SK-N-SH (cell line): ENCODE data around the gene RAPGEF2. TPM values are rescaled to one million over a fixed set of nuclear protein-coding genes. Genes with fewer than 3 reads are reported as not detected.
"Not testable (repeated sequence)": the region's sequence is repeated elsewhere in the genome, so short reads cannot be mapped to it uniquely, and the experiment has no call there.

Experiments
- CTCF ChIA-PET: fragments of 300-600, 350-600 bp; formaldehyde crosslinking; extraction: SDS; loops from one replicate; lab custom pipeline; 2021; lab: Yijun Ruan, JAX
- POLR2A ChIA-PET: fragments of 350-600 bp; sonication (Branson Sonifier 250); formaldehyde crosslinking; extraction: SDS; loops from one replicate; lab custom pipeline; 2020; ENCODE audit warnings: antibody characterized with exemption, inconsistent platforms; lab: Yijun Ruan, JAX
- DNase-seq: peaks from one replicate; pipeline ENCODE4 v3.0.0; 2012
- H2AFZ ChIP-seq: fragments of 200-600 bp; sonication (generic); 2 replicates; pipeline ENCODE4 v1.8.1; 2016; ENCODE audit warnings: antibody characterized with exemption, mild to moderate bottlenecking, low read depth
- H3F3A ChIP-seq: fragments of 200-600 bp; sonication (generic); replicated peaks from 2 replicates; pipeline ENCODE3; 2016; ENCODE audit warnings: antibody characterized with exemption, mild to moderate bottlenecking; ENCODE audit not compliant: insufficient read depth
- H3K27ac ChIP-seq, 2 experiments: fragments of 200-500 bp in 1 of 2; fragments of 200-600 bp in 1 of 2; sonication (Bioruptor generic) in 1 of 2; sonication (generic), shearing (Covaris generic) in 1 of 2; 2 replicates each; pipeline versions ENCODE4 v1.5.1 to v1.6.1; 2014 to 2016; ENCODE audit warnings: low read depth in 2 of 2, inconsistent platforms in 1 of 2, low read length in 1 of 2, mild to moderate bottlenecking in 1 of 2, mixed read lengths in 1 of 2
- H3K27me3 ChIP-seq: fragments of 200-600 bp; sonication (generic), shearing (Covaris generic); 2 replicates; pipeline ENCODE4 v1.6.1; 2016; ENCODE audit warnings: mixed run types; ENCODE audit not compliant: insufficient read depth
- H3K36me3 ChIP-seq, 2 experiments: fragments of 200-500 bp in 1 of 2; fragments of 200-600 bp in 1 of 2; sonication (Bioruptor generic) in 1 of 2; sonication (generic) in 1 of 2; replicated peaks in 1 of 2; 2 replicates each; pipeline versions ENCODE3 to v1.5.1; 2014 to 2016; ENCODE audit warnings: low read length in 1 of 2, mild to moderate bottlenecking in 1 of 2; ENCODE audit not compliant: insufficient read depth in 2 of 2, control insufficient read depth in 1 of 2
- H3K4me1 ChIP-seq, 2 experiments: fragments of 200-500 bp in 1 of 2; fragments of 200-600 bp in 1 of 2; sonication (Bioruptor generic) in 1 of 2; sonication (generic), shearing (Covaris generic) in 1 of 2; 2 replicates each; pipeline versions ENCODE4 v1.5.1 to v1.6.1; 2014 to 2016; ENCODE audit warnings: low read depth in 1 of 2, low read length in 1 of 2, mixed run types in 1 of 2; ENCODE audit not compliant: insufficient read depth in 2 of 2, control insufficient read depth in 1 of 2
- H3K4me2 ChIP-seq: fragments of 200-600 bp; sonication (generic), shearing (Covaris generic); 2 replicates; pipeline ENCODE4 v1.6.1; 2017; ENCODE audit warnings: mixed run types
- H3K4me3 ChIP-seq, 2 experiments: fragments of 200-500 bp in 1 of 2; fragments of 200-600 bp in 1 of 2; sonication (Bioruptor generic) in 1 of 2; sonication (generic), shearing (Covaris generic) in 1 of 2; 2 replicates each; pipeline versions ENCODE4 v1.5.1 to v1.8.1; 2014 to 2016; ENCODE audit warnings: low read depth in 2 of 2, inconsistent platforms in 1 of 2, low read length in 1 of 2, mild to moderate bottlenecking in 1 of 2, mixed read lengths in 1 of 2, moderate library complexity in 1 of 2
- H3K79me2 ChIP-seq: fragments of 200-600 bp; sonication (generic); 2 replicates; pipeline ENCODE4 v1.8.1; 2017; ENCODE audit warnings: mild to moderate bottlenecking; ENCODE audit not compliant: insufficient read depth
- H3K9ac ChIP-seq: fragments of 200-600 bp; sonication (generic); 2 replicates; pipeline ENCODE4 v1.6.1; 2017; ENCODE audit warnings: mixed run types
- H3K9me2 ChIP-seq: fragments of 200-600 bp; sonication (generic); 2 replicates; pipeline ENCODE4 v1.6.1; 2017; ENCODE audit warnings: mixed run types
- H3K9me3 ChIP-seq: fragments of 200-600 bp; sonication (generic); 2 replicates; pipeline ENCODE4 v1.6.1; 2017; ENCODE audit warnings: mixed run types, mild to moderate bottlenecking, moderate library complexity
- H4K20me1 ChIP-seq: fragments of 200-600 bp; sonication (generic); 2 replicates; pipeline ENCODE4 v1.6.1; 2017; ENCODE audit warnings: mild to moderate bottlenecking, mixed run types; ENCODE audit not compliant: insufficient read depth
- FOSL2 ChIP-seq: IDR thresholded peaks from 2 replicates; pipeline ENCODE4 v1.4.0; 2012; ENCODE audit warnings: low read depth, mild to moderate bottlenecking, moderate library complexity, borderline replicate concordance
- FOXM1 ChIP-seq: IDR thresholded peaks from 2 replicates; pipeline ENCODE4 v1.4.0; 2012; ENCODE audit warnings: low read depth, mild to moderate bottlenecking
- GABPA ChIP-seq: IDR thresholded peaks from 2 replicates; pipeline ENCODE4 v1.4.0; 2012; ENCODE audit warnings: low read depth, mild to moderate bottlenecking
- MEF2A ChIP-seq: IDR thresholded peaks from 2 replicates; pipeline ENCODE4 v1.4.0; 2012; ENCODE audit warnings: low read depth, borderline replicate concordance
- RAD21 ChIP-seq: IDR thresholded peaks from 2 replicates; pipeline ENCODE4 v1.6.1; 2012; ENCODE audit warnings: mild to moderate bottlenecking, low read length
- RFX5 ChIP-seq: IDR thresholded peaks from 2 replicates; pipeline ENCODE4 v1.6.1; 2012; ENCODE audit warnings: mild to moderate bottlenecking, improper control_type of control experiment, low read length
- RXRA ChIP-seq: IDR thresholded peaks from 2 replicates; pipeline ENCODE4 v1.4.0; 2012; ENCODE audit warnings: low read depth, mild to moderate bottlenecking, borderline replicate concordance
- TAF1 ChIP-seq: IDR thresholded peaks from 2 replicates; pipeline ENCODE4 v1.6.1; 2012; ENCODE audit warnings: low read depth, mild to moderate bottlenecking, low read length, moderate library complexity, borderline replicate concordance
- TCF12 ChIP-seq: IDR thresholded peaks from 2 replicates; pipeline ENCODE4 v1.4.0; 2012
- WGBS: methylation state at CpG from one replicate; pipeline ENCODE4 v1.1.6; 2017; ENCODE audit warnings: low lambda C conversion rate; 5-methylcytosine and 5-hydroxymethylcytosine counted together
- polyA plus RNA-seq, 3 experiments: library from polyadenylated mRNA; depleted of rRNA; stranded (reverse); fragments of >200 nt; gene quantifications; 2 replicates each; pipeline ENCODE4 v1.2.3, GENCODE V29; 2012
- TF ChIP-seq, protein P1 (sequence below): fragments of 200-600 bp; sonication (generic); IDR thresholded peaks from 2 replicates; pipeline ENCODE4 v1.6.1; 2017; ENCODE audit warnings: antibody characterized with exemption, mild to moderate bottlenecking, moderate library complexity

The RAPGEF2 gene
- polyA plus RNA-seq, 1 of the 3 experiments (the other 2 are of a cell fraction) = 19.2 TPM

DNA sequence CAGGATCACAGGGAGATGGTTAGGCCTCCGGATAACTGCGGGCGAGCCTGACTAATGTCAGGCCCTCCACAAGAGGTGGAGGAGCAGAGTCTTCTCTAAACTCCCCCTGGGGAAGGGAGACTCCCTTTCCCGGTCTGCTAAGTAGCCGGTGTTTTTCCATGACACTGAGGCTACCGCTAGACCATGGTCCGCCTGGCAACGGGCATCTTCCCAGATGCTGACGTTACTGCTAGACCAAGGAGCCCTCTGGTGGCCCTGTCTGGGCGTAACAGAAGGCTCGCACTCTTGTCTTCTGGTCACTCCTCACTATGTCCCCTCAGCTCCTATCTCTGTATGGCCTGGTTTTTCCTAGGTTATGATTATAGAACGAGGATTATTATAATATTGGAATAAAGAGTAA is 213.0 kb downstream of the RAPGEF2 start:
- H3K27me3 ChIP-seq, H4K20me1 ChIP-seq, H3K79me2 ChIP-seq, H3F3A ChIP-seq, H3K27ac ChIP-seq, POLR2A ChIA-PET, H3K4me3 ChIP-seq, DNase-seq, H3K4me1 ChIP-seq, H3K9me3 ChIP-seq, H3K4me2 ChIP-seq, H3K9me2 ChIP-seq, CTCF ChIA-PET, H2AFZ ChIP-seq, H3K9ac ChIP-seq: not testable (repeated sequence)
- 92% methylated on average over 12 of the region's 12 CpGs for WGBS
- TF ChIP-seq, protein P1, sequence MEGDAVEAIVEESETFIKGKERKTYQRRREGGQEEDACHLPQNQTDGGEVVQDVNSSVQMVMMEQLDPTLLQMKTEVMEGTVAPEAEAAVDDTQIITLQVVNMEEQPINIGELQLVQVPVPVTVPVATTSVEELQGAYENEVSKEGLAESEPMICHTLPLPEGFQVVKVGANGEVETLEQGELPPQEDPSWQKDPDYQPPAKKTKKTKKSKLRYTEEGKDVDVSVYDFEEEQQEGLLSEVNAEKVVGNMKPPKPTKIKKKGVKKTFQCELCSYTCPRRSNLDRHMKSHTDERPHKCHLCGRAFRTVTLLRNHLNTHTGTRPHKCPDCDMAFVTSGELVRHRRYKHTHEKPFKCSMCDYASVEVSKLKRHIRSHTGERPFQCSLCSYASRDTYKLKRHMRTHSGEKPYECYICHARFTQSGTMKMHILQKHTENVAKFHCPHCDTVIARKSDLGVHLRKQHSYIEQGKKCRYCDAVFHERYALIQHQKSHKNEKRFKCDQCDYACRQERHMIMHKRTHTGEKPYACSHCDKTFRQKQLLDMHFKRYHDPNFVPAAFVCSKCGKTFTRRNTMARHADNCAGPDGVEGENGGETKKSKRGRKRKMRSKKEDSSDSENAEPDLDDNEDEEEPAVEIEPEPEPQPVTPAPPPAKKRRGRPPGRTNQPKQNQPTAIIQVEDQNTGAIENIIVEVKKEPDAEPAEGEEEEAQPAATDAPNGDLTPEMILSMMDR = peak; percentile 49
- TF ChIP-seq RFX5 (0 out of 2 replicates have a peak, but pooled peaks have one; percentile 32), RAD21 (peak; percentile 43)
- peaks cover 10 to 11% of the 10 kb centered on the region in 2 experiments for H3K36me3 ChIP-seq

DNA sequence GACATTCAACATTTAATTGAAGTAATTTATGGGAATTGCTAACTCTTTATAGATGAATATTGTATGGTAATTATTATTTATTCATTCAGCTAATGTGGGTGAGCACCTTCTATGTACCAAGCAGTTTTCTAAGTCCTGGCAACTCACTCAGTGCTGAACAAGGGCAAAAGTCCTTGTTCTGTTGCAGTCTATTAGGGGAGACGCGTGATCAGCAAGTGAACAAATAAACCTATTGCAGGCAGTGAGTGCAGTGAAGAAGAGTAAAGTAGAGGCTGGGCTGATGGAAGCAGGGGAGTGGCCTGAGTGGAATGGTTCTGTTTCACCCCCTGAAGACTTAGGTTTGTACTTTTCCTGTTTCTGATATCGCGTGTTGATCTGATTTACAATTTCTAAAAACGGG is 214.3 kb downstream of the RAPGEF2 start:
- Histone ChIP-seq H3K4me1 (no peaks in the 10 kb centered on the region; a peak in 1 of 4 replicates), H3K9me2 (no peaks in the 10 kb centered on the region), H3K27me3 (no peaks in the 10 kb centered on the region), H3K4me2 (no peak overlapping the region), H3K79me2 (no peaks in the 10 kb centered on the region), H4K20me1 (no peaks in the 10 kb centered on the region), H3K9ac (no peak overlapping the region), H3K27ac (no peak overlapping the region), H3K36me3 (peaks cover 14 to 19% of the 10 kb centered on the region in 2 experiments), H3F3A (peaks cover 3% of the 10 kb centered on the region), H3K9me3 (no peaks in the 10 kb centered on the region)
- POLR2A ChIA-PET = no interaction called here
- 96% methylated on average over 5 of the region's 5 CpGs for WGBS
- DNase-seq = no peak
- TF ChIP-seq FOXM1 = no peak
- TF ChIP-seq GABPA = no peak
- TF ChIP-seq, all 33 proteins: peak for 0
- no peak overlapping the region for H2AFZ ChIP-seq
- H3K4me3 ChIP-seq = no peak overlapping the region
- CTCF ChIA-PET = interaction anchor here (0.6 to 2.6 kb wide), 2 partner anchors 114 to 608 kb away, joined by 3 to 7 read pairs; no protein-coding TSS in a partner anchor

DNA sequence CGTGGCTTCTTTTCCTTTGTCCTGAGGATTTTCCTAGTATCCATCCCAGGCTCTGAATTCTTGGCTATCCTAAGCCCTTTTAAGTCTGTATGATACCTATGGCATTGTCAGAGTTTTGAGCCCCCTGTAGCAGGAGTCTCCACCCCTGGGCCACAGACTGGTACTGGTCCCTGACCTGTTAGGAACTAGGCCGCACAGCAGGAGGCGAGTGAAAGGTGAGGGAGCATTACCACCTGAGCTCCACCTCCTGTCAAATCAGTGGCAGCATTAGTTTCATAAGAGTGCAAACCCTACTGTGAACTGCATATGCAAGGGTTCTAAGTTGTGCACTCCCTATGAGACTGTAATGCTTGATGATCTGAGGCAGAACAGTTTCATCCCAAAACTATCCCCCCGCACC is 216.1 kb downstream of the RAPGEF2 start:
- H3K4me3 ChIP-seq = no peak overlapping the region
- no peak overlapping the region for H3K4me2 ChIP-seq
- H3K27me3 ChIP-seq = no peaks in the 10 kb centered on the region
- ChIA-PET CTCF (interaction anchor here (1.2 to 2.6 kb wide), 3 partner anchors 14 to 137 kb away, joined by 3 to 7 read pairs (median 4); no protein-coding TSS in a partner anchor), POLR2A (no interaction called here)
- H3K4me1 ChIP-seq = no peaks in the 10 kb centered on the region; a peak in 1 of 4 replicates
- peaks cover 22 to 32% of the 10 kb centered on the region in 2 experiments for H3K36me3 ChIP-seq
- WGBS = 94% methylated on average over 3 of the region's 4 CpGs
- peaks cover 3% of the 10 kb centered on the region for H3F3A ChIP-seq
- H3K79me2 ChIP-seq = no peaks in the 10 kb centered on the region
- H3K9ac ChIP-seq = no peak overlapping the region
- H3K9me3 ChIP-seq = no peaks in the 10 kb centered on the region
- no peaks in the 10 kb centered on the region for H3K9me2 ChIP-seq
- H4K20me1 ChIP-seq = no peaks in the 10 kb centered on the region
- TF ChIP-seq TAF1 (no peak), FOSL2 (no peak), TCF12 (no peak), MEF2A (no peak), RXRA (no peak)
- TF ChIP-seq, protein P1 = no peak
- no peak overlapping the region for H3K27ac ChIP-seq
- DNase-seq = no peak
- H2AFZ ChIP-seq = no peak overlapping the region
